ENCODE measurements around the gene CORO6.

- TF ChIP-seq EZH2 (IDR thresholded peaks at IDR 0.05; ENCODE audit: insufficient read depth, poor library complexity, severe bottlenecking) (no peak), EZH2phosphoT487 (IDR thresholded peaks at IDR 0.05; ENCODE audit: insufficient read depth, low read depth) (no peak)
These were observed 43.9 kb downstream of the CORO6 start for GRCh38 chr17:29578626-29579485.

Data from GM23248 (cell line).